Ecto neural progenitor cell (in vitro differentiated cells): Measurements from ENCODE around the gene PAX8.

Experiments used
- DNase-seq: peaks from one replicate; pipeline ENCODE4 v3.0.0-alpha.2; 2018; ENCODE audit warnings: low spot score

Gene PAX8

GRCh38 chr2:113182471-113183260 is 96.1 kb downstream of the PAX8 start:
- DNase-seq = no peak

GRCh38 chr2:113181258-113182051 is 97.3 kb downstream of the PAX8 start:
- DNase-seq = no peak

GRCh38 chr2:113180131-113180946 is 98.4 kb downstream of the PAX8 start:
- no peak for DNase-seq

- no peak for DNase-seq
Measured at GRCh38 chr2:113179446-113180045, 99.2 kb downstream of the PAX8 start.

GRCh38 chr2:113178891-113179290 is 99.8 kb downstream of the PAX8 start:
- DNase-seq = no peak

- DNase-seq = no peak
Measured at GRCh38 chr2:113178069-113178746, 100.5 kb downstream of the PAX8 start.

- no peak for DNase-seq
Measured at GRCh38 chr2:113176696-113177355, 101.9 kb downstream of the PAX8 start.

- DNase-seq = no peak
Measured at GRCh38 chr2:113175736-113176695, 102.7 kb downstream of the PAX8 start.

- DNase-seq = no peak
Measured at GRCh38 chr2:113175042-113175628, 103.6 kb downstream of the PAX8 start.

- DNase-seq = no peak
Measured at GRCh38 chr2:113174376-113174750, 104.4 kb downstream of the PAX8 start.

- no peak for DNase-seq
Measured at GRCh38 chr2:113173542-113174375, 105.0 kb downstream of the PAX8 start, which contains the start of gene PSD4. TSS of gene PSD4 (plus strand) at chr2:113173971. CDS start at chr2:113182457, 8,486 bp downstream.

- DNase-seq = no peak
Measured at GRCh38 chr2:113172721-113173541, 105.8 kb downstream of the PAX8 start.

GRCh38 chr2:113171334-113172075 is 107.2 kb downstream of the PAX8 start:
- DNase-seq = no peak

- peak; percentile 6 for DNase-seq
Measured at GRCh38 chr2:113169586-113169985, 109.1 kb downstream of the PAX8 start.

- peak; percentile 5 for DNase-seq
Measured at GRCh38 chr2:113169002-113169530, 109.7 kb downstream of the PAX8 start.

- DNase-seq = no peak
Measured at GRCh38 chr2:113167962-113168340, 110.8 kb downstream of the PAX8 start.
